Esophagus mucosa (tissue), 1 donor: ENCODE results near the gene ABHD8. TPM values are rescaled to one million over a fixed set of nuclear protein-coding genes. Genes with fewer than 3 reads are reported as not detected.

Experiments
- ATAC-seq: fragments of 200-7000 bp; cut with Tn5 transposase; one replicate; pipeline ENCODE4 v1.9.1; 2020
- total RNA-seq: library from RNA; stranded (reverse); gene quantifications from one replicate; pipeline ENCODE4 v1.2.4, GENCODE V29; 2023
- donor health status: DM: yes; HTN: yes; CAD: no.

ABHD8 gene
- total RNA-seq, 1 donor from 2014 or later = 2.2 TPM

GRCh38 chr19:17321655-17322489, 18.6 kb upstream of the ABHD8 start:
- no peak for ATAC-seq

DNA sequence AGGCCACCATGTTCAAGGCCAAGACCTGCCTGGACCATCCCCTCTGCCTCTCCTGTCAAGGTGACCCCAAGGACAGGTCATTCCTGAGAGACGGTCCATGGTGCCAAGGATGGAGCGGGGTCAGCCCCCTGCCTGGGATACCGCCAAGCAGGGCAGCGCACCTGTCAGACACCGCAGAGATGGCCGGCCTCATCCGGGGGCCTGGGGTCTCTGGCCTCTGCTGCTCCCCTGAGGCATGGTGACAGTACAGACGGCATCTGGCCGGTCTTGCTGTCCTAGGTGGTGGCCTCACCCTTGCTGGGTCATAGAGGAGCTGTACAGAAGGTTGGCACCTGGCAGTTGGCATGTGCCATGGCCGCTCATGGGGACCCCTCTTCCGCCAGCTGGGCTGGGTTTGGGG, 17.2 kb upstream of the ABHD8 start:
- ATAC-seq = no peak

DNA sequence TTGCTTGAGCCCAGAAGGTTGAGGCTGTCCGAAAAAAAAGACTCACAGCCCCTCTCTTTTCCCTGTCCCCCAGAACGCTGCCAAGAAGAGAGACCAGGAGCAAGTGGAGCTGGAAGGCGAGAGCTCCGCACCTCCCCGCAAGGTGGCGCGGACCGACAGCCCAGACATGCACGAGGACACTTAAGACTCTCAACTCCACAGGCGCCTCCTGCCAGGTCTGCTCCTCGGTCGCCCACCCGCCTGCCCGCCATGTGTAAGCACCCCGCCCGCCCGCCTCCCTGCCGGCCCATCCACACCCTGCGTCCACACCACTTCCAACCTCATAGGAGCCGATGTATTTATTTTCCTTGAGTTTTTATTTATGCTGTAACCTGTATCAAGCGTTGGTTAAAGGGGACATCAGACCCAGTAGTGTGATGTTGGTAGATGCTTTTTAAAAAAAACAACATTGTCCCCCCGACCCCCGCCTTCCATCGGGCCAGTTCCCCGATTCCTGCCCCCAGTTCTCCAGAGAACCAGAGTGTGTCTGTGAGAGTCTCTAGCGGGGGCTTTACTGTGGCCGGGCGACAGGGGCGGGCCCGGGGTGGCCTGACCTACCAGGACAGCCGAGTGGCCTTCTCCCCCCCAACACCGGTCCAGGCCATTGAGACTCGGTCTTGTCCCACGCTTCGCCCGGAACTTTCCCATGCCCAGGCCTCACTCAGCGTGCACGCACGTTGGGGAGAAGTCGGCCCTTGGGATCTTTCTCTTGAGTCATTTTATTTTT, 16.4 kb upstream of the ABHD8 start:
- no peak for ATAC-seq

DNA sequence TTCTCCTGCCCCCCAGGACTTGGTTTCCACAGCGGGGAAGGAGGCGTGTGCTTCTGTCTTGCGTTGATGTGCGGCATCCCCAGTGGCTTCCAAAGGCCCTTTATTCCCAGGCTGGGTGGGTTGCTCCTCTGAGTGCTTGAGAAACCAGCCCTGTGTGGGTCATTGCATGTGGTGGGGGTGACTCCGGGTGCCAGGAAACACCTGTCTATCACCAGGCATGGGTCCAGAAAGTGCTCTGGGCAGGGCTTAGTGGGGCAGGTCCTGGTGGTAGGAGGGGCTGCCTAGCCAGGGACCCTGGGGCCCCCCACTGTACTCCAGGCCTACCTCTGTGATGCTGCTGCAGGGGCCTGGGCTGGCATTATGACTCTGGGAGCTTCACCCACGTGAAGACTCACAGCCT, 15.7 kb upstream of the ABHD8 start:
- ATAC-seq = no peak

DNA sequence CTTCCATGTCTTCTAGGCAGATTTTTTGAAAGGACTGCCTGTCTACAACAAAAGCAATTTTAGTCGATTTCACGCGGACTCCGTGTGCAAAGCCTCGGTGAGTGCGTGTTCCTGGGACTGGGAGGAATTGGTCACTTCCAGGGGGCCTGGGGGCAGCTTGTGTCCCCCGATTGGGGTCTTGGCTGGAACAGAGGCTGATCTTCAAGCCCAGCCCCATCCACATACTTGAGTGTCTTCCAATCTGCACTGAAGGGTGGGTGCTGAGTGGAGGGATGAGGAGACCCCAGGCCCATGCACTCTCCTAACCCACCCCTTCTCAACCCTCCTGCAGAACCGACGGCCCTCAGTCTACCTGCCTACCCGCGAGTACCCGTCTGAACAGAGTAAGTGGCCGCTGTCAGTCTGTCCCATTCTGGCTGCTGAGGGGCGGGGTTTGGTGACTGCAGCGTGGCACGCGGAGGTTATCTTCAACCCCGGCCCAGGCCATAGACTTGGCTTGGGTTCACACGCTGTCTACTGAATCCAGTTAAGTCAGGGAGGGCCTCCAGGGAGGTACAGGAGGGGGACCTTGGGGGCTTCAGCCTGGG, 10.9 kb upstream of the ABHD8 start:
- ATAC-seq = no peak

- no peak for ATAC-seq
Measured at GRCh38 chr19:17312189-17313113, 9.2 kb upstream of the ABHD8 start.

- ATAC-seq = peak; percentile 6
Measured at GRCh38 chr19:17311455-17312188, 8.4 kb upstream of the ABHD8 start.

- ATAC-seq = no peak
Measured at GRCh38 chr19:17309965-17310461, 6.8 kb upstream of the ABHD8 start.

DNA sequence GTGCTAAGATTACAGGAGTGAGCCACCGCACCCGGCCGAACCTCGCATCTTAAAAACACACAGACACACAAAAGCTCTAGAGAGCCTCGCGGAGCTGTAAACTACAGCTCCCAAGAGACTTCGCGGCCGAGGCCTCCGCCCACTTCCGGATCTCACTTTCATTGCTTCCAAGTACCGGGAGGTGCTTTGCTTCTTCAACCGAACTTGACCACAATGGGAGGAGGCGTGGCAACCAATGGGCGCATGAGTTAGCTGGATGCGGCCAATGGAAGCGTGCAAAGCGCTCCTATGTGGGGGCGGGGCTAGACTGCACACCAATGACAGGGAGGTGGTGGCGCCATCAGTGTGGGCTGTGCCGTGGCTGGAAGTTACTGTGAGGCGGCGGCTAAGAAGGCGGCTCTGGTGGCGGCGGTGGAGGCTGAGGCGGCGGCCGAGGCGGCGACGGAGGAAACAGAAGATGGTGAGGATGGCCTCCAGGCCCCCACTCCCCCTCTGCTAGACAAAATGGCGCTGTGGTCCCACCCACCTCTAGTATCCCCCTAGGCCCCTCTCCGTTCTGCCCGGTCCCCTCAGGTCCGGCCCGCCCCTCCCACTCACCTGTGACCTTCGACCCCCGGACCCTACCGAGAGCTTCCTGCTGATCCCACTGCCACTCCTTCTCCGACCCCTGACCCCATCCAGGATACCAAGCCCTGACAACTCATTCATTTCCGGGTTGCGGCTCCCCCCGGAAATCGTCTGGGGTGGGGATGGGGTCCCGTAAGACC, 6.2 kb upstream of the ABHD8 start, which contains the start of gene DDA1:
TSS of gene DDA1 (plus strand) at position 366 of the 767 bp plus-strand sequence. CDS start at position 458, 92 bp downstream.
- ATAC-seq = peak; percentile 82

DNA sequence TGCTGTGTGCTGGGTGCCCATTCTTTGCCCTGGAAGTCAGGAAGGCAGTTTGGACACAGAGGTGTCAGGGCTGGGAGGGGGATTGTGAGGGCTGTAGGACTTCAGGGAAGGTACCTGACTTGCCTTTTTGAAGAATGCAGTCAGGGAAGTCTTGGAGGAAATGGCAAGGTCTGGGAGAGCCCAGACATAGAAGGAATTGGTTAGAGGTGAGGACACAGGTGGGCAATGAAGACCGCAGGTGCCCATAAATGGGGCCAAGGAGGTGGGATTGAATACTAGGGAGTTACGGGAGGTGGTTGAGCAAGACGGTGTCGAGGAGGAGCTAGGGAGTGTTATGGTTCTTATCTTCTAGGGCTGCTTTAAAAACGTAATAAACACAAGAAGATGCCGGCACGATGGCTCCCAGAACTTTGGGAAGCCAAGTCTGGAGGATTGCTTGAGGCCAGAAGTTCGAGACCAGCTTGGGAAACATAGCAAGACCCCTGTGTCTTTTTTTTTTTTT, 4.7 kb upstream of the ABHD8 start:
- ATAC-seq = no peak

GRCh38 chr19:17306285-17306714, 3.1 kb upstream of the ABHD8 start:
- ATAC-seq = no peak

DNA sequence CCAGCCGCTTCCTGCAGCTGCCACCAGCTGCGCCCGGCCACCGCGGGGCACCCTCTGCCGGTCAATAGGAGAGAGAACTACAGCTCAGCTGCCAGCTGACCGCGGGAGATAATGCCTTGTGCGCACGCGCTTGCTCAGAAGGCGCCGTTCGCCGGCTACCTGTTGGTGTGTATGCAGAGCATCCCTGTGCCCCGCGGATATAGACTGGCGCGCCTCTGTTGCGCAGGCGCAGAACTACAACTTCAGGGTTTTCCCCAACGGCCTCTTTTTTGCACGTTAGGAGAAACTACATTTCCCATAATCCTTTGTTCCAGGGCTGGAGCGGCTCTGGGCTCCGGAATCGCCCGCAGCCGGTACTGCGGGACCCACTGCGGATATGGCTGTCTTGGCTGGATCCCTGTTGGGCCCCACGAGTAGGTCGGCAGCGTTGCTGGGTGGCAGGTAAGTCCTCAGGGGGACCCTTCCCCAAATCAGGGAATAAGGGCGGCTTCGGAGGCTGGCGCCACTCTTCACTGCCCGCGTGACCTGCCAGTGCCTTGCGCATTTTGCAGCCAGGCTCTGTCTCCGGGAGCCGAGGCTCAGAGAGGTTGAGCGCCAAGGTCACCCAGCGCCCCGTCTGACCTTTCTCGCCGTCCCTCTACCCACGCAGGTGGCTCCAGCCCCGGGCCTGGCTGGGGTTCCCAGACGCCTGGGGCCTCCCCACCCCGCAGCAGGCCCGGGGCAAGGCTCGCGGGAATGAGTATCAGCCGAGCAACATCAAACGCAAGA, 2.5 kb upstream of the ABHD8 start, which contains the start of gene MRPL34:
TSS of gene MRPL34 (plus strand) at position 356 of the 768 bp plus-strand sequence. CDS start at position 377, 21 bp downstream.
- ATAC-seq = peak; percentile 86

- no peak for ATAC-seq
Measured at GRCh38 chr19:17305216-17305516, 1.9 kb upstream of the ABHD8 start.

- no peak for ATAC-seq
Measured at GRCh38 chr19:17304386-17305215, 1.4 kb upstream of the ABHD8 start.

GRCh38 chr19:17303940-17304267, 679 bp upstream of the ABHD8 start:
- no peak for ATAC-seq

DNA sequence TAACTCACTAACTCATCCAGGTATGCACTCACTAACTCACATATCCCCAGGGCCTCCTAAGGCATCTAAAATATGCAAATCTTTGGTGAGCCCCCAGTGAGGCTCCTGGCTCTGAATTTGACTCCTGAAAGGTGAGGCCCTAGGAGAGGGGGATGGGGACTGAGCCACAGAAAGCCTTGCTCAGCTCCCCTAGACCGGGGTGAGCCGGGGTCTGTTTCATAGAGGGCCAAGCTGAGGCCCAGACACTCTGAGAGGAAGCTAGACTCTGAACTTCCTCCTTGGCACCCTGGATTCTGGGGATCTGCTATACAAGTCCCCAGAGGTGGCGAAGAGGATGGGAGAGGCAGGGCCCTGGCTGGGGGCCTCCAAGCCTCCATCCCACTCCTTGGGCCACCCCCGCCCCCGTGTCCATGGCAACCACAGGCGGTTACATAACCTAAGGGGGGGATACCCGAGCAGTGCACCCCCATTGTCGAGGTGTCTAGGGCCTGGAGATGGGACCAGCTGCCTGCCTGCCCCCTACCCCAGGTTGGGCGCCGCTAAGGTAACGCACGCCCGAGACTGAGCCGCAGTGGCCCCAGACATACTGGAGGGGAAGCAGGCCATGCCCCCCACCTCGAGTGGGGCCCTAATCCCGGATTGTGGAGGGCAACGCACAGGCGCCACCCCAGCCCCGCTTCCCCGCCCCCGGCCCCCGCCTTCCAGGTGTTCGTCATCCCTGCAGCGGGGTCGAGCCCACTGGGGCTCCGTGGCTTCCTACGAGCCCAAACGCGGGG, 646 bp downstream of the ABHD8 start:
- ATAC-seq = no peak

GRCh38 chr19:17300992-17301619, 2.1 kb downstream of the ABHD8 start:
- no peak for ATAC-seq
